Heart left ventricle (tissue), 16 donors: ENCODE measurements around the gene FLVCR1. TPM values are rescaled to one million over a fixed set of nuclear protein-coding genes. Genes with fewer than 3 reads are reported as not detected.

Experiments used
- ATAC-seq, 4 donors: fragments of 200-7000 bp; cut with Tn5 transposase; one replicate each; pipeline ENCODE4 v1.9.1; 2020 to 2022; ENCODE audit warnings: moderate library complexity in 4 of 4, mild to moderate bottlenecking in 3 of 4, moderate number of reproducible peaks in 1 of 4
- DNase-seq, 5 donors: peaks; one replicate each; pipeline ENCODE4 v3.0.0-alpha.2; 2020
- H3K27ac ChIP-seq, 12 donors: fragments of 200-600 bp; sonication (generic) in 4 of 12; one replicate each; pipeline versions ENCODE4 v1.5.0 to v1.8.0; 2016 to 2022; ENCODE audit warnings: mild to moderate bottlenecking in 2 of 12
- H3K27me3 ChIP-seq, 9 donors: fragments of 200-600 bp; sonication (generic) in 2 of 9; one replicate each; pipeline versions ENCODE4 v1.5.1 to v1.8.0; 2016 to 2022; ENCODE audit warnings: mild to moderate bottlenecking in 3 of 9
- H3K36me3 ChIP-seq, 9 donors: fragments of 200-600 bp; sonication (generic) in 2 of 9; one replicate each; pipeline versions ENCODE4 v1.5.0 to v1.8.0; 2018 to 2022; ENCODE audit warnings: mild to moderate bottlenecking in 2 of 9
- H3K4me1 ChIP-seq, 12 donors: fragments of 200-600 bp; sonication (generic) in 4 of 12; one replicate each; pipeline versions ENCODE4 v1.5.0 to v1.8.0; 2016 to 2022; ENCODE audit warnings: mild to moderate bottlenecking in 3 of 12
- H3K4me3 ChIP-seq, 12 donors: fragments of 200-600 bp; sonication (generic) in 4 of 12; one replicate each; pipeline versions ENCODE4 v1.5.0 to v1.8.0; 2017 to 2022; ENCODE audit warnings: mild to moderate bottlenecking in 9 of 12, moderate library complexity in 4 of 12
- H3K9me3 ChIP-seq, 12 donors: fragments of 200-600 bp; sonication (generic) in 4 of 12; one replicate each; pipeline versions ENCODE4 v1.5.0 to v1.8.0; 2016 to 2022; ENCODE audit warnings: mild to moderate bottlenecking in 1 of 12
- CTCF ChIP-seq, 12 donors: fragments of 200-600 bp; sonication (generic) in 4 of 12; IDR thresholded peaks; one replicate each; pipeline versions ENCODE4 v1.5.0 to v1.8.0; 2018 to 2022; ENCODE audit warnings: antibody characterized with exemption in 12 of 12, mild to moderate bottlenecking in 5 of 12
- POLR2A ChIP-seq, 2 donors: fragments of 450-650 bp; IDR thresholded peaks; one replicate each; pipeline ENCODE4 v1.6.1; 2017; ENCODE audit warnings: antibody characterized with exemption in 2 of 2, mild to moderate bottlenecking in 2 of 2, moderate library complexity in 2 of 2
- WGBS, 4 donors: extraction: QIAGEN DNeasy Blood & Tissue Kit in 2 of 4; methylation state at CpG; one replicate each; pipeline versions ENCODE4 v1.1.5 to v1.1.7; 2013 to 2018; 5-methylcytosine and 5-hydroxymethylcytosine counted together
- intact Hi-C, 10 donors: fragments of 100-400 bp; cut with DNase I; formaldehyde crosslinking; loops; one replicate each; pipeline versions ENCODE4 v1.11.1 to v1.14.2; 2022
- polyA plus RNA-seq, 2 donors: library from polyadenylated mRNA; stranded (reverse); fragments of 200-250 nt; gene quantifications; one replicate each; pipeline ENCODE4 v1.2.3, GENCODE V29; 2013
- total RNA-seq, 9 donors: library from RNA; depleted of rRNA in 2 of 9; stranded (reverse); fragments of >200 nt in 2 of 9; fragmentation: NEBNext Ultra II Directional in 3 of 9; extraction: Animal tissue kit (Norgen Biotek cat#: 25700) in 3 of 9; gene quantifications; one replicate each; pipeline versions ENCODE4 v1.1.0 to v1.2.4, GENCODE V29; 2016 to 2023
- donor health status: ischemic (EF 13 %, LVEDD 7.1; RV severe dilation, severe dysfunction).
- donor health status: healthy with polysubstance abuse.
- donor health status: DM: no; HTN: yes; CAD: no.
- donor health status: DM: no; HTN: no; CAD: no.
- donor health status: ischemic (EF 25% LVEDD 6.9; RV normal size, moderate dysfunction).
- donor health status: ischemic (EF 25% LVEDD 5.7; RV mildly dilated, moderate dysfunction).
- donor health status: healthy.
- donor health status: DM: yes; HTN: yes; CAD: no.
- donor health status: ischemic (EF 35%, LVEDD 5.7; RV mildly dilated, moderate dysfunction).
- donor health status: nonischemic (EF 11% LVEDD 7.7; RV severe dilation, severe dysfunction).
- donor health status: DM: yes; HTN: yes; CAD: no.
- donor health status: PGD.
- donor health status: ischemic (EF 29% LVEDD 5.4; RV normal size, mild dysfunction).
- donor health status: nonischemic (EF 23%, LVEDD 6.1; RV moderate dilation, normal function).

FLVCR1 gene
- total and polyA plus RNA-seq, 11 donors, result 0.44 to 3.0 (median 2.4) TPM

GRCh38 chr1:212871976-212872375 is 13.9 kb downstream of the FLVCR1 start:
- no peaks in the 10 kb centered on the region for H3K27me3 ChIP-seq
- H3K36me3 ChIP-seq, result peaks cover 0 to 79% (median 53%) of the 10 kb centered on the region in 9 donors
- H3K4me3 ChIP-seq, result no peak overlapping the region
- TF ChIP-seq POLR2A (IDR thresholded peaks at IDR 0.05) (no peak), CTCF (IDR thresholded peaks at IDR 0.05) (no peak)
- no peaks in the 10 kb centered on the region for H3K9me3 ChIP-seq
- H3K27ac ChIP-seq, result no peak overlapping the region
- WGBS, 4 donors, result 0 to 100% (median 50%) methylated on average over 1 of the region's 1 CpG
- ATAC-seq, result no peak
- intact Hi-C loops, result no loop called here
- no peaks in the 10 kb centered on the region for H3K4me1 ChIP-seq
- no peak for DNase-seq

- no peak for TF ChIP-seq POLR2A (IDR thresholded peaks at IDR 0.05)
- no peak for TF ChIP-seq CTCF (IDR thresholded peaks at IDR 0.05)
- no peaks in the 10 kb centered on the region for H3K27me3 ChIP-seq
- peaks cover 0 to 81% (median 50%) of the 10 kb centered on the region in 9 donors for H3K36me3 ChIP-seq
- intact Hi-C loops, result no loop called here
- H3K9me3 ChIP-seq, result no peaks in the 10 kb centered on the region
- H3K4me1 ChIP-seq, result no peaks in the 10 kb centered on the region
- DNase-seq (no peak), ATAC-seq (no peak)
- WGBS, 4 donors, result 71 to 78% (median 75%) methylated on average over 2 of the region's 2 CpGs
- H3K4me3 ChIP-seq, result no peak overlapping the region
- no peak overlapping the region for H3K27ac ChIP-seq
Observed at GRCh38 chr1:212873518-212873917, 15.4 kb downstream of the FLVCR1 start.

- H3K27me3 ChIP-seq, result no peaks in the 10 kb centered on the region
- TF ChIP-seq POLR2A (IDR thresholded peaks at IDR 0.05), result no peak
- no peak for TF ChIP-seq CTCF (IDR thresholded peaks at IDR 0.05)
- 98 to 99% (median 99%) methylated on average over 6 of the region's 6 CpGs for WGBS, 4 donors
- H3K36me3 ChIP-seq, result peaks cover 0 to 80% (median 45%) of the 10 kb centered on the region in 9 donors
- H3K9me3 ChIP-seq, result no peaks in the 10 kb centered on the region
- no peak overlapping the region for H3K27ac ChIP-seq
- H3K4me3 ChIP-seq, result no peak overlapping the region
- intact Hi-C loops, result no loop called here
- ATAC-seq (no peak), DNase-seq (no peak)
- no peaks in the 10 kb centered on the region for H3K4me1 ChIP-seq
Observed at GRCh38 chr1:212878418-212878817, 20.3 kb downstream of the FLVCR1 start.

GRCh38 chr1:212879947-212880690 is 22.0 kb downstream of the FLVCR1 start:
- no peak for TF ChIP-seq POLR2A (IDR thresholded peaks at IDR 0.05)
- no peak for TF ChIP-seq CTCF (IDR thresholded peaks at IDR 0.05)
- Histone ChIP-seq H3K4me3 (no peak overlapping the region), H3K27ac (no peak overlapping the region), H3K27me3 (no peaks in the 10 kb centered on the region), H3K4me1 (no peaks in the 10 kb centered on the region), H3K36me3 (peaks cover 0 to 81% (median 46%) of the 10 kb centered on the region in 9 donors), H3K9me3 (no peaks in the 10 kb centered on the region)
- WGBS, 4 donors, result 82 to 87% (median 85%) methylated on average over 6 of the region's 6 CpGs
- ATAC-seq, result no peak
- intact Hi-C loops, result loop anchor here in 1 of 10 donors (10.0 kb wide), 1 partner anchor 125 kb away; no protein-coding TSS in a partner anchor
- DNase-seq, result no peak
